Activated naive CD8-positive, alpha-beta T cell treated with anti-CD3 and anti-CD28 coated beads, Interleukin-2, amount 50 U/mL, for 24 hours (primary cell): Measurements from ENCODE around the gene MAP1LC3A.
A peak's percentile ranks its signal among the peaks of the same experiment; 100 is the strongest.

Experiments used
- ATAC-seq: fragments of 150-1000 bp; cut with Tn5 transposase; one replicate; pipeline ENCODE4 v1.10.0; 2021
- DNase-seq: peaks from one replicate; pipeline ENCODE4 v3.0.0; 2021
- H3K27ac Mint-ChIP-seq: one replicate; pipeline ENCODE4 v1.8.0; 2021; ENCODE audit warnings: mild to moderate bottlenecking, mixed read lengths
- H3K27me3 Mint-ChIP-seq: one replicate; pipeline ENCODE4 v1.8.0; 2021; ENCODE audit warnings: mixed read lengths
- H3K36me3 Mint-ChIP-seq: one replicate; pipeline ENCODE4 v1.8.0; 2021; ENCODE audit warnings: low read depth, mixed read lengths
- H3K4me1 Mint-ChIP-seq: one replicate; pipeline ENCODE4 v1.8.0; 2021; ENCODE audit warnings: mixed read lengths
- H3K4me3 Mint-ChIP-seq: one replicate; pipeline ENCODE4 v1.8.0; 2021; ENCODE audit warnings: mild to moderate bottlenecking, moderate library complexity, mixed read lengths
- H3K9me3 Mint-ChIP-seq: one replicate; pipeline ENCODE4 v1.8.0; 2021; ENCODE audit warnings: mixed read lengths

MAP1LC3A gene

GRCh38 chr20:34569598-34569997 is 11.1 kb downstream of the MAP1LC3A start:
- H3K4me3 Mint-ChIP-seq = no peak overlapping the region
- no peaks in the 10 kb centered on the region for H3K9me3 Mint-ChIP-seq
- ATAC-seq = no peak
- H3K4me1 Mint-ChIP-seq = peaks cover 9% of the 10 kb centered on the region
- peaks cover 5% of the 10 kb centered on the region for H3K36me3 Mint-ChIP-seq
- no peaks in the 10 kb centered on the region for H3K27me3 Mint-ChIP-seq
- no peak overlapping the region for H3K27ac Mint-ChIP-seq
- DNase-seq = no peak

- ATAC-seq = no peak
- no peak for DNase-seq
- peak overlapping the region; percentile 66 for H3K27ac Mint-ChIP-seq
- peaks cover 5% of the 10 kb centered on the region for H3K36me3 Mint-ChIP-seq
- no peak overlapping the region for H3K4me3 Mint-ChIP-seq
- no peaks in the 10 kb centered on the region for H3K27me3 Mint-ChIP-seq
- no peaks in the 10 kb centered on the region for H3K9me3 Mint-ChIP-seq
- peaks cover 9% of the 10 kb centered on the region for H3K4me1 Mint-ChIP-seq
Measured at GRCh38 chr20:34570859-34571306, 12.4 kb downstream of the MAP1LC3A start.

- peaks cover 9% of the 10 kb centered on the region for H3K4me1 Mint-ChIP-seq
- H3K27me3 Mint-ChIP-seq = no peaks in the 10 kb centered on the region
- no peak for ATAC-seq
- H3K9me3 Mint-ChIP-seq = no peaks in the 10 kb centered on the region
- H3K27ac Mint-ChIP-seq = no peak overlapping the region
- H3K4me3 Mint-ChIP-seq = no peak overlapping the region
- peaks cover 4% of the 10 kb centered on the region for H3K36me3 Mint-ChIP-seq
- DNase-seq = no peak
Measured at GRCh38 chr20:34571753-34572152, 13.2 kb downstream of the MAP1LC3A start.

GRCh38 chr20:34573541-34574300 is 15.2 kb downstream of the MAP1LC3A start:
- Mint-ChIP-seq H3K36me3 (peaks cover 6% of the 10 kb centered on the region), H3K4me1 (peaks cover 9% of the 10 kb centered on the region)
- no peak for ATAC-seq

GRCh38 chr20:34574426-34574825 is 15.9 kb downstream of the MAP1LC3A start:
- Mint-ChIP-seq H3K36me3 (peaks cover 7% of the 10 kb centered on the region), H3K27me3 (no peaks in the 10 kb centered on the region), H3K4me1 (peaks cover 9% of the 10 kb centered on the region), H3K4me3 (no peak overlapping the region), H3K27ac (no peak overlapping the region), H3K9me3 (no peaks in the 10 kb centered on the region)
- no peak for ATAC-seq
- no peak for DNase-seq

More at GRCh38 chr20:34573541-34574300, 15.2 kb downstream of the MAP1LC3A start:
- Mint-ChIP-seq H3K9me3 (no peaks in the 10 kb centered on the region), H3K4me3 (no peak overlapping the region), H3K27me3 (no peaks in the 10 kb centered on the region), H3K27ac (no peak overlapping the region)
- DNase-seq = no peak

- Mint-ChIP-seq H3K36me3 (peaks cover 11% of the 10 kb centered on the region), H3K4me3 (no peak overlapping the region), H3K4me1 (peaks cover 11% of the 10 kb centered on the region), H3K9me3 (no peaks in the 10 kb centered on the region), H3K27ac (no peak overlapping the region), H3K27me3 (no peaks in the 10 kb centered on the region)
- ATAC-seq (no peak), DNase-seq (no peak)
Measured at GRCh38 chr20:34574861-34575260, 16.3 kb downstream of the MAP1LC3A start.

- Mint-ChIP-seq H3K4me1 (peaks cover 14% of the 10 kb centered on the region), H3K9me3 (no peaks in the 10 kb centered on the region), H3K27me3 (no peaks in the 10 kb centered on the region), H3K27ac (no peak overlapping the region), H3K36me3 (peaks cover 13% of the 10 kb centered on the region), H3K4me3 (no peak overlapping the region)
- no peak for DNase-seq
- no peak for ATAC-seq
Measured at GRCh38 chr20:34575271-34575670, 16.8 kb downstream of the MAP1LC3A start.

GRCh38 chr20:34575756-34576155 is 17.2 kb downstream of the MAP1LC3A start:
- Mint-ChIP-seq H3K4me1 (peaks cover 17% of the 10 kb centered on the region), H3K27me3 (no peaks in the 10 kb centered on the region), H3K36me3 (peaks cover 16% of the 10 kb centered on the region), H3K27ac (no peak overlapping the region), H3K9me3 (no peaks in the 10 kb centered on the region), H3K4me3 (no peak overlapping the region)
- ATAC-seq (no peak), DNase-seq (no peak)

- Mint-ChIP-seq H3K9me3 (no peaks in the 10 kb centered on the region), H3K27me3 (no peaks in the 10 kb centered on the region), H3K4me3 (no peak overlapping the region), H3K4me1 (peaks cover 20% of the 10 kb centered on the region), H3K36me3 (peaks cover 21% of the 10 kb centered on the region), H3K27ac (no peak overlapping the region)
- DNase-seq (no peak), ATAC-seq (no peak)
Measured at GRCh38 chr20:34577061-34577460, 18.5 kb downstream of the MAP1LC3A start.

GRCh38 chr20:34578025-34578424 is 19.5 kb downstream of the MAP1LC3A start:
- Mint-ChIP-seq H3K36me3 (peaks cover 21% of the 10 kb centered on the region), H3K27me3 (no peaks in the 10 kb centered on the region), H3K4me1 (peaks cover 25% of the 10 kb centered on the region), H3K4me3 (no peak overlapping the region), H3K9me3 (no peaks in the 10 kb centered on the region), H3K27ac (no peak overlapping the region)
- ATAC-seq = no peak
- DNase-seq = no peak

GRCh38 chr20:34578521-34578920 is 20.0 kb downstream of the MAP1LC3A start:
- H3K36me3 Mint-ChIP-seq = peaks cover 23% of the 10 kb centered on the region
- peaks cover 25% of the 10 kb centered on the region for H3K4me1 Mint-ChIP-seq
- H3K9me3 Mint-ChIP-seq = no peaks in the 10 kb centered on the region
- no peaks in the 10 kb centered on the region for H3K27me3 Mint-ChIP-seq
- DNase-seq (no peak), ATAC-seq (no peak)
- no peak overlapping the region for H3K27ac Mint-ChIP-seq
- no peak overlapping the region for H3K4me3 Mint-ChIP-seq

- no peak overlapping the region for H3K27ac Mint-ChIP-seq
- peaks cover 25% of the 10 kb centered on the region for H3K4me1 Mint-ChIP-seq
- no peaks in the 10 kb centered on the region for H3K27me3 Mint-ChIP-seq
- no peaks in the 10 kb centered on the region for H3K9me3 Mint-ChIP-seq
- H3K4me3 Mint-ChIP-seq = no peak overlapping the region
- ATAC-seq (no peak), DNase-seq (no peak)
- peaks cover 24% of the 10 kb centered on the region for H3K36me3 Mint-ChIP-seq
Measured at GRCh38 chr20:34579191-34579978, 20.9 kb downstream of the MAP1LC3A start.

- Mint-ChIP-seq H3K36me3 (peaks cover 22% of the 10 kb centered on the region), H3K27me3 (no peaks in the 10 kb centered on the region), H3K9me3 (no peaks in the 10 kb centered on the region), H3K4me3 (no peak overlapping the region), H3K27ac (no peak overlapping the region), H3K4me1 (peaks cover 25% of the 10 kb centered on the region)
- DNase-seq = no peak
- ATAC-seq = no peak
Measured at GRCh38 chr20:34579979-34580940, 21.7 kb downstream of the MAP1LC3A start.
